M059J (cell line): ENCODE measurements around the gene ALCAM. TPM values are rescaled to one million over a fixed set of nuclear protein-coding genes. Genes with fewer than 3 reads are reported as not detected.

ENCODE experiments used
- DNase-seq: peaks from one replicate; pipeline ENCODE4 v3.0.0-alpha.2; 2012; ENCODE audit warnings: low read depth
- total RNA-seq: library from RNA; depleted of rRNA; stranded (reverse); fragments of >200 nt; shearing (Covaris generic); gene quantifications from 2 replicates; pipeline ENCODE4 v1.2.3, GENCODE V29; 2014; rRNA removed

The ALCAM gene
- 176 and 223 TPM in 2 replicates for total RNA-seq

- peak; percentile 100 for DNase-seq
These were observed at the start of gene ALCAM for GRCh38 chr3:105366326-105367062. Gene ALCAM, plus strand, starts transcription at chr3:105366909.

GRCh38 chr3:105317841-105318240, 48.9 kb upstream of the ALCAM start:
- no peak for DNase-seq

- peak; percentile 26 for DNase-seq
These were observed 44.0 kb upstream of the ALCAM start for GRCh38 chr3:105322570-105323273.

- DNase-seq: no peak
These were observed 43.5 kb upstream of the ALCAM start for GRCh38 chr3:105323274-105323599.

- DNase-seq: no peak
These were observed 41.8 kb upstream of the ALCAM start for GRCh38 chr3:105324951-105325350.

GRCh38 chr3:105327662-105328337, 38.9 kb upstream of the ALCAM start:
- DNase-seq: no peak

- no peak for DNase-seq
These were observed 38.4 kb upstream of the ALCAM start for GRCh38 chr3:105328338-105328730.

GRCh38 chr3:105332961-105333360, 33.7 kb upstream of the ALCAM start:
- DNase-seq: no peak

GRCh38 chr3:105334138-105334882, 32.4 kb upstream of the ALCAM start:
- DNase-seq: peak; percentile 75

GRCh38 chr3:105339946-105340345, 26.8 kb upstream of the ALCAM start:
- DNase-seq: no peak

- DNase-seq: no peak
These were observed 22.7 kb upstream of the ALCAM start for GRCh38 chr3:105343991-105344390.

GRCh38 chr3:105345156-105345555, 21.6 kb upstream of the ALCAM start:
- no peak for DNase-seq

GRCh38 chr3:105347625-105348302, 18.9 kb upstream of the ALCAM start:
- no peak for DNase-seq

- DNase-seq: no peak
These were observed 18.4 kb upstream of the ALCAM start for GRCh38 chr3:105348307-105348706.

- DNase-seq: peak; percentile 65
These were observed 16.9 kb upstream of the ALCAM start for GRCh38 chr3:105349684-105350387.

GRCh38 chr3:105351821-105352220, 14.9 kb upstream of the ALCAM start:
- DNase-seq: peak; percentile 62

GRCh38 chr3:105352976-105353375, 13.7 kb upstream of the ALCAM start:
- DNase-seq: no peak

GRCh38 chr3:105353485-105354161, 13.1 kb upstream of the ALCAM start:
- peak; percentile 84 for DNase-seq

- peak; percentile 84 for DNase-seq
These were observed 12.3 kb upstream of the ALCAM start for GRCh38 chr3:105354429-105354828.

- DNase-seq: peak; percentile 94
These were observed 11.2 kb upstream of the ALCAM start for GRCh38 chr3:105355408-105356061.
